Fibroblast of skin of right biceps (primary cell): ENCODE data around the gene AMPD3.

Source experiments
- DNase-seq: peaks from one replicate; pipeline ENCODE4 v3.0.0-alpha.2; 2013

AMPD3 gene

DNA sequence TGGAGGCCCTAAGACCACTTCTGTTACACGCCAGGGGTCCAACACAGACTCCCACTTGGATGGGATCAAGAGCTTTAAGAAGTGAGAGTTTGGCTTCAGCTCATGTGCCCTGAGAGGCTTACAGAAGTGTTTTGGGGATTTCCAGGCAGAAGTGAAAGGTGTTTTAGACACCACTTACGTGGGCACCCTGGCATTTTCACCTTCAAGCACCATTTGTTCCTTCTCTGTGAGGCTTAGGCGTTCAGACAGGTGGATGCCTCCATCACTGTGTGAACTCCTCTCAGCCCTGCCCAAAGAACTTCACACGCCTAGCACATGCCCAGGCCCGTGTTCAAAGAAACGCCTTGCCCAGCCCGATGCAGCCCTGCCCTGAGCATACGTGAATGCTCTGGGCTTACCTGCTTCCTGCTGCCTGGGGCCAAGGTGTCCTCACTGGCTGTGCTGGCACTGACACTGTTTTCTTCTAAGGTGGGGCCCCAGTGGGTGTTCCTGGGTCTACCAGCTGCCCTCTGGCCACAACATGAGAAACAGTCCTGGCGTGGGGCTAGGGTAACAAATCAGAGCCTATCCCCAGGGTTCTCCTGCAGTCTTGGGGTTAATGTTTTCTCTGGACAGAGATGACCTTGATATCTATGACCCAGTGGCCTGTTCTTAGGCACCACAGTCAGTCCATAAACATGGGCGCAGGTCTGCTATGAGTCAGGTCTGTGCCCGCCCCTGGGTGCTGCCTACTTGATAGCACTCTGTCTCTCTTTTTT, 34.0 kb downstream of the AMPD3 start:
- DNase-seq: no peak

GRCh38 chr11:10490032-10490397, 35.0 kb downstream of the AMPD3 start:
- DNase-seq: no peak

DNA sequence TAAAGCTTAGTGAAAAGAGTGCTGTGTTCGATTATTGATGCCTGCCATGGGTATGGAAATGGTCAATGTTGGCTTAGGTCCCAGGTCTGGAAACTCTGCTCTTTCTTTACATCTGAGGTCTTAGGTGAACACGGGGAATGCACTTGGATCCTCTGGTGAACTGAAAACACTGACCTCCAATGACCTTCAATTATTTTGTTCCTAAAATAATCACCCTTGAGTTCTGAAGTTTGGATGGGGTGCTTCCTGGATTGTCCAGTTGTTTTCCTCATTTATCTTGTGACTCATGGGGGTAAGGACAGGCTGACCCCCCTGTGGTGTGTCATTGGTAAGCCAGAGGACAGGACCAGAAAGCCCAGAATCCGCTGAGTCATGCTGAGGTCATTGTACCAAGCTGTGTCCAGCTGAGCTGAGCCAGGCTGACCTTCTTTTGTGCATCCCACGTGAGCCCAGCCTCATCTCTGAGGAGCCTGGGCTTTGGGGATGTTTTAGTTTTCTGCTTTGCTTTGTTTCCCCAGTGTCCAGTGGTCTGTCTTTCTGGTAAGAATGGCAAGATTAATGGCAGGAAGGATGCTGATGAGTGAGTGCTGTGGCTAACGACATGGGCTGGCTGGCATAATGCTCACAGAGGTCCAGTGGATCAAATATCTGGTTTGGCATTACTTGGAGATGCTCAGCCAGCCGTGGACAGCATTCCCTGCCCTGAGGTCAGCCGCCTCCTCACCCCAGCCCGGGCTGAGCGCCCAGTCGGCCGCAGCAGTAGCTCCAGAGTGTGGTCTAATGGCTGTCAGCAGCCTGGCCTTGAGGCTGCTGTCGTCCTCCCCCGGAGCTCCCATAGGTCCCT, 35.6 kb downstream of the AMPD3 start:
- DNase-seq: peak; percentile 80

DNA sequence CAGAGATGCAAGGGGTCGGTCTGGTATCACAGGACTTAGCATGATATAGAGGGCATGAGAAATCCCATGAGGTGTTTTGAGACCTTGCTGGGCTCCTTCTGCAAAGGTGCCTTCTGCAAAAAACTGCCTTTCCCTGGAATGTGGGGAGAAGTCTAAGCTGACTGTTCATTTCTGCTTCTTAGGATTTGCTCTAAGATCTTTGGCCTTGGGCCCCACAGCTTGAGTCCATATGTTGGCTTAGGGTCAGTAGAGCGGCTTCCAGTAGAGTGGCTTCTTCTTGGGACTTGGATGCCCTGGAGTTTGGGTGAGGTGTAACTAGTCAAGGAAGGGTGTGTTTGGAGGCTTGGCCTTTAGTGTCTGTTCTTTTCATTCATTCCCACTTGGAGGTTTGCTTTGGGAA, 37.0 kb downstream of the AMPD3 start:
- DNase-seq: no peak

GRCh38 chr11:10493041-10493663, 38.1 kb downstream of the AMPD3 start:
- DNase-seq: no peak

DNA sequence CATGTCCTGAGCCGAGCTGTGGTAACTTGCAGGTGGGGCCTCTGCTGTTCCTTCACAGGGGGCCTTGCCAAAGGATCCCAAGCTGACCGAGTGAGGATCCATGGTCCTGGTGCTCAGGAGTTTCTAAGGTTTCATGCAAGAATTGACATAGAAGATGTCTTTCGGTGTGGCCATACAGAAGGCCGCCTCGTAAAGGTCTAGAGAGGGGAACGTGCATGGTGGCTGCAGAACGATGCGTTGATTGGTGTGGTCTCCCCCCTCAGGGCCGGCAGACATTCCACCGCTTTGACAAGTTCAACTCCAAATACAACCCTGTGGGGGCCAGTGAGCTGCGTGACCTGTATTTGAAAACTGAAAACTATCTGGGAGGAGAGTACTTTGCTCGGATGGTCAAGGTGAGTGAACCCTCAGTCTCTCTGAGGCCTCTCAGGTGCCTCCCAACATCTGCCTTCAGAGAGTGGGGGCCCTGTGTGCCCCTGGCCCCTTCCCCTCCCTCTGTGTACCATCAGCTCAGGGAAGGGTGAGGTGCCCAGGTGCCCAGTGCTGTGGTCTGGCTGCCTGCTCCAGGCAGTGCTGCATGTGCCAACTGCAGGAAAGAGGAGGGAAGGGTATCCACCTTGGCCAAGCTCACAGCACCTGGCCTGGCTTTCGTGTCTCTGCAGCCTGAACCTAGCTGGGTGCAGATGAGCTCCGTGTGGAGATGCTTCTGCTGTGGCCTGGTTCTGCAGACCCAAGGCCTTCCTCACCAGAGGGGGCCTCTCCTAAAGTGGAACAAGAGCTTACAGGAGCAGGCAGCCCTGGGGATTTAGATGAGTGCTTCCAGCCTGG, 39.8 kb downstream of the AMPD3 start:
- no peak for DNase-seq

DNA sequence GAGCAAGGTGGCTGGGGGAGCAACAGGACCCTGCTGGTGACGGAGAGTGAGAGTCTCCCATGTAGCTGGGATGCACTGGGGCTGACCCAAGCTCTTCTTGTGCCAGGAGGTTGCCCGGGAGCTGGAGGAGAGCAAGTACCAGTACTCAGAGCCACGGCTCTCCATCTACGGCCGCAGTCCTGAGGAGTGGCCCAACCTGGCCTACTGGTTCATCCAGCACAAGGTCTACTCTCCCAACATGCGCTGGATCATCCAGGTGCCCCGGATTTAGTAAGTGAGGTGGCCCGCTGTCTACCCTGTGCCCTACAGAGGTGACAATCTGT, 40.4 kb downstream of the AMPD3 start:
- no peak for DNase-seq

DNA sequence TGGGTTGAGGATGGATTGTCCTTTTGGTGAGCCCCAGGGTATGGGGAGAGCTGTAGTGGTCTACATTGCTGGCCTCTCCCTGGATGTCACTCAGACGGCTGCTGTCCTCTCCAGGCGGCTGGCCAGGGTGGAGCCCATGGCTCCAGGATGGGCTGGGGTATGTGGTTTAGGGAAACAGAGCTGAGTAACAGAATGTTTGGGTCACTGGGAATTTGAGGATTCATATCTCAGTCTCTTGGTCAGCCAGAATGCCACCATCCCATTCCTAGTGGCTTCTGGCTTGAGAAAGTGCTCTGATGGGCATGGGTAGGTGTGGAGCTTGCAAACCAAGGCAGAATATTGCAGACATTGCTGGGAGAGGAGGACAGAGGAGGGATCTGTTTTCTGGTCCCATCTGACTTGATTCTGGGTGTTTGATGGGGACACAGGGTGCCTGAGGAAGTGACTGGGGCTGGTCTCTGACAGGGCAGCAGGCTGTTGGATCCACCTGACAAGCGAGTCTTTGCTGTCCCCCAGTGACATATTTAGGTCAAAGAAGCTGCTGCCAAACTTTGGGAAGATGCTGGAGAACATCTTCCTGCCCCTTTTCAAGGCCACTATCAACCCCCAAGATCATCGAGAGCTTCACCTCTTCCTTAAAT, 41.4 kb downstream of the AMPD3 start:
- no peak for DNase-seq

DNA sequence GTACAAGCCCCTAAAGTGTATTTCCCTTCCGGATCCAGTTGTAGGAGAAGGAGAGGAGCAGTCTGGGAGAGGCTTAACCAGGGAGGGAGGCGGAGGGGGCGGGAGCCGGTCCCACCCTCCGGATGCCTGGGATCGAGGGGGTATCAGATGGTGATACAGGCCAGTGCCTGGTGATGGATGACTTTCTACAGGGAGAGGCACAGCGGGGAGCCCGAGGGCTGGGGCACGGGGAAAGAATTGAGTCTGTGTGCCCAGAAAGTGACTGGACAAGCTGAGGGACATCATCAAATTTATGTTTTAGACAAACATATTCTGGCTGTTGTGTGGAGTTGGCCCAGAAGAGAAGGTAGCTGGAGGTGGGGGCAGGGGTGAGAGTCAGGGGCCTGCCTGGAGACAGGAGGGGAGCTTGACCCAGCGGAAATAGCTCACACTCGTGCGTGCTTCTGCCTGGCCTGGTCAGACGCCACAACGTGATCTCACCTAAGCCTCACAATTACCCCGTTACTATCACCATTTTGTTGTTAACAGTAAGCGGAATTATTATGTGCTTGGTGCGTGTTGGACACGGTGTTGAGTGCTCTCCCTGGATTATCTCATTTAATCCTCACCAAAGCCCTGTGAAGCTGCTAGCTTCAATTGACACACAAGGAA, 42.4 kb downstream of the AMPD3 start:
- no peak for DNase-seq

- no peak for DNase-seq
These were observed 42.9 kb downstream of the AMPD3 start for GRCh38 chr11:10498022-10498400.

- DNase-seq: no peak
These were observed 43.6 kb downstream of the AMPD3 start for GRCh38 chr11:10498426-10499250.

DNA sequence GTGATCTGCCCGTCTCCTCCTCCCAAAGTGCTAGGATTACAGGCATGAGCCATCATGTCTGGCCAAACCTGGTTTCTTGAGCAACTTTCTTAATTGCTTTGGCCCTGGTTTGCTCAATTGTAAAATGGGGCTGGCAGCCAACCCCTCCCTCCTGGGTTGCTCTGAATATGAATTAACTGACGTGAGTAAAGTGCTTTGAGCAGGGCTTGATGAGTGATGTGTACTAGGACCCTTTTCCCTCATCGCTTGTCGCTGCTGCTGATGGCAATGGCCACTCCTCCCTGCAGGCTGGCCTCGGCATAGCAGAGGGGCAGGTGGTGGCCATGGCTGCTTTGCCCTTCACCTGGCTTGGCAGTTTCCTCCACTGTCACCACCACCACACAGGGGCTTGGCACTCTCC, 44.4 kb downstream of the AMPD3 start:
- DNase-seq: no peak

DNA sequence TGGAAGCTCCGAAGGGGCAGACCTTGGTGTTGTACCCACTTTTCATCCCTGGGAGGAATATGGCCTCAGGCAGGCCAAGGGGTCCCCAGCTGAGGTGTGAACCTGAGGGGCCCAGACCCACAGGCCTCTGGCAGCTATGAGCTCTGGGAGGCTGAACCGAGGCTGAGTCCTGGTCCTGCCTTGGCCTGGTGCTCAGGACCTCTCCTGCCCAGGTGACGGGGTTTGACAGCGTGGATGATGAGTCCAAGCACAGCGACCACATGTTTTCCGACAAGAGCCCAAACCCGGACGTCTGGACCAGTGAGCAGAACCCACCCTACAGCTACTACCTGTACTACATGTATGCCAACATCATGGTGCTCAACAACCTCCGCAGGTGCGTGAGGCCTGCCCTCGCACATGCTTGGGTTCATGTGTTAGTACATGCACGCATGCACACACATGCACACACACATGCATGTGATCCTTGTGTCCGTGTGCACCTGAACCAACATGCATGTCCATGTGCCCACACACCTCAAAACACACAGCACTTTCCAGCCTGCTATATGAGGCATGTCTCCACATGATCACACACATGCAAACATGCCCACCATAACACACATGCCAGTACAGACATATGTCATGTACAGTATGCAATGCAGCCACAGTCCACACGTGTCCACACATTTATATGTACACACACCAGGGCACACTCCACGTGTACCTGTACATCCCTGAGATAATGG, 45.0 kb downstream of the AMPD3 start:
- no peak for DNase-seq

GRCh38 chr11:10500757-10501684, 46.0 kb downstream of the AMPD3 start:
- DNase-seq: no peak

DNA sequence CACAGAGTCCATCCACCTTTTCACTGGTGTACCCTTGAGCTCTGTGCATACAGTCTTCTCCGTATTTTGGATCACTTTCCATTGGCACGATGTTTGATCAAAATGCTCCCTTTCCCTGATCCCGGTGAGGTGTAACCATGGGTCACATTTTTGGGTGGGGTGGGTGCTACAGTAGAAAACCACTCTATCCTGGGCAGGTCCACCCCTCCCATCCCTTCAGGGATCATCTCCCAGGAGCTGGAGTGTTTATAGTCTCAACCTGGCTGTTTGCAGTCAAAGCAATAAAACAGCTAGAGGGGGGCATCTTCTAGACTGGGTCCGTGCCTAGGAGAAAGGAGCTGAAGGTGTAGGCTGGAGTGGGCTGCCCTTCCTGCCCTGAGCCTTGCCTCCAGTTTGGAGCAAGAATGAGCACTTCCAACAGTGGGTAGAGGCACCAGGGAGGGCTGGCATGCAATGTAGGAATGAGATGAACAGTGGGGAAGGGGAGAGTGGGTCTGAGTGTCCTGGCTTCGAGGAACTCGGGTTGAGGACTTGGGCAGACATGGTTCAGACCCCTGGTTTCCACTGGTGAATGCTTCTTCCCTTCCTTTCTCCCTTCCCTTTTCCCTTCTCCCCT, 47.1 kb downstream of the AMPD3 start:
- no peak for DNase-seq

- DNase-seq: no peak
These were observed 47.7 kb downstream of the AMPD3 start for GRCh38 chr11:10502770-10503169.

- DNase-seq: no peak
These were observed 48.2 kb downstream of the AMPD3 start for GRCh38 chr11:10503221-10503620.

- DNase-seq: no peak
These were observed 48.9 kb downstream of the AMPD3 start for GRCh38 chr11:10503777-10504480.
